Measurements from ENCODE around the gene VPS18. TPM values are rescaled to one million over a fixed set of nuclear protein-coding genes. Genes with fewer than 3 reads are reported as not detected.

The VPS18 gene
- total and polyA plus RNA-seq, 9 donors: 9.0 to 12.4 (median 10.8) TPM

- DNase-seq: peak; percentile 85
- under 1% methylated on average over 56 of the region's 56 CpGs for WGBS (ENCODE audit: insufficient coverage)
- H3K4me1 ChIP-seq (ENCODE audit: control insufficient read depth, insufficient read depth, low read length): peaks cover 63% of the 10 kb centered on the region
Measured at GRCh38 chr15:40929660-40930429, 35.6 kb downstream of the VPS18 start.

GRCh38 chr15:40930430-40931299 is 36.4 kb downstream of the VPS18 start:
- peaks cover 8% of the 10 kb centered on the region for H3K36me3 ChIP-seq (ENCODE audit: control insufficient read depth, insufficient read depth, low read length)
- H3K27ac ChIP-seq (ENCODE audit: low read length): peak overlapping the region; percentile 70
- H3K4me1 ChIP-seq (ENCODE audit: control insufficient read depth, insufficient read depth, low read length): peaks cover 59% of the 10 kb centered on the region
- peak; percentile 78 for DNase-seq
- WGBS (ENCODE audit: insufficient coverage): under 1% methylated on average over 36 of the region's 46 CpGs
- no peaks in the 10 kb centered on the region for H3K9me3 ChIP-seq (replicated peaks; ENCODE audit: control insufficient read depth, low read depth, low read length)
- peak overlapping the region; percentile 53 for H3K4me3 ChIP-seq (ENCODE audit: low read length)
- H3K27me3 ChIP-seq (ENCODE audit: control insufficient read depth, insufficient read depth, low read length): peaks cover 71% of the 10 kb centered on the region

More at GRCh38 chr15:40929660-40930429, 35.6 kb downstream of the VPS18 start:
- peaks cover 79% of the 10 kb centered on the region for H3K27me3 ChIP-seq (ENCODE audit: control insufficient read depth, insufficient read depth, low read length)
- no peaks in the 10 kb centered on the region for H3K9me3 ChIP-seq (replicated peaks; ENCODE audit: control insufficient read depth, low read depth, low read length)
- H3K27ac ChIP-seq (ENCODE audit: low read length): peak overlapping the region; percentile 60
- H3K4me3 ChIP-seq (ENCODE audit: low read length): peak overlapping the region; percentile 53
- H3K36me3 ChIP-seq (ENCODE audit: control insufficient read depth, insufficient read depth, low read length): peaks cover 5% of the 10 kb centered on the region

- peaks cover 8% of the 10 kb centered on the region for H3K36me3 ChIP-seq (ENCODE audit: control insufficient read depth, insufficient read depth, low read length)
- peaks cover 62% of the 10 kb centered on the region for H3K27me3 ChIP-seq (ENCODE audit: control insufficient read depth, insufficient read depth, low read length)
- H3K4me3 ChIP-seq (ENCODE audit: low read length): peak overlapping the region; percentile 53
- peaks cover 50% of the 10 kb centered on the region for H3K4me1 ChIP-seq (ENCODE audit: control insufficient read depth, insufficient read depth, low read length)
- 79% methylated on average over 10 of the region's 16 CpGs for WGBS (ENCODE audit: insufficient coverage)
- DNase-seq: no peak
- H3K9me3 ChIP-seq (replicated peaks; ENCODE audit: control insufficient read depth, low read depth, low read length): no peaks in the 10 kb centered on the region
- peak overlapping the region; percentile 70 for H3K27ac ChIP-seq (ENCODE audit: low read length)
Measured at GRCh38 chr15:40931300-40932142, 37.3 kb downstream of the VPS18 start.

GRCh38 chr15:40932156-40932555 is 37.9 kb downstream of the VPS18 start:
- Histone ChIP-seq H3K4me1 (ENCODE audit: control insufficient read depth, insufficient read depth, low read length) (peaks cover 46% of the 10 kb centered on the region), H3K36me3 (ENCODE audit: control insufficient read depth, insufficient read depth, low read length) (peaks cover 8% of the 10 kb centered on the region), H3K27me3 (ENCODE audit: control insufficient read depth, insufficient read depth, low read length) (peaks cover 56% of the 10 kb centered on the region), H3K9me3 (replicated peaks; ENCODE audit: control insufficient read depth, low read depth, low read length) (no peaks in the 10 kb centered on the region), H3K27ac (ENCODE audit: low read length) (no peak overlapping the region), H3K4me3 (ENCODE audit: low read length) (peak overlapping the region; percentile 53)
- WGBS (ENCODE audit: insufficient coverage): 70% methylated on average over 3 of the region's 8 CpGs
- DNase-seq: no peak

- WGBS (ENCODE audit: insufficient coverage): 44% methylated on average over 4 of the region's 11 CpGs
- H3K4me3 ChIP-seq (ENCODE audit: low read length): peak overlapping the region; percentile 53
- H3K36me3 ChIP-seq (ENCODE audit: control insufficient read depth, insufficient read depth, low read length): peaks cover 8% of the 10 kb centered on the region
- no peak for DNase-seq
- H3K27ac ChIP-seq (ENCODE audit: low read length): no peak overlapping the region
- peaks cover 44% of the 10 kb centered on the region for H3K4me1 ChIP-seq (ENCODE audit: control insufficient read depth, insufficient read depth, low read length)
- peaks cover 49% of the 10 kb centered on the region for H3K27me3 ChIP-seq (ENCODE audit: control insufficient read depth, insufficient read depth, low read length)
- no peaks in the 10 kb centered on the region for H3K9me3 ChIP-seq (replicated peaks; ENCODE audit: control insufficient read depth, low read depth, low read length)
Measured at GRCh38 chr15:40932649-40933516, 38.6 kb downstream of the VPS18 start.

GRCh38 chr15:40933517-40933902 is 39.3 kb downstream of the VPS18 start:
- Histone ChIP-seq H3K9me3 (replicated peaks; ENCODE audit: control insufficient read depth, low read depth, low read length) (no peaks in the 10 kb centered on the region), H3K36me3 (ENCODE audit: control insufficient read depth, insufficient read depth, low read length) (peaks cover 8% of the 10 kb centered on the region), H3K27me3 (ENCODE audit: control insufficient read depth, insufficient read depth, low read length) (peaks cover 43% of the 10 kb centered on the region), H3K4me3 (ENCODE audit: low read length) (no peak overlapping the region), H3K27ac (ENCODE audit: low read length) (no peak overlapping the region), H3K4me1 (ENCODE audit: control insufficient read depth, insufficient read depth, low read length) (peaks cover 38% of the 10 kb centered on the region)
- 95% methylated on average over 1 of the region's 3 CpGs for WGBS (ENCODE audit: insufficient coverage)
- DNase-seq: no peak

- H3K4me1 ChIP-seq (ENCODE audit: control insufficient read depth, insufficient read depth, low read length): peaks cover 29% of the 10 kb centered on the region
- H3K36me3 ChIP-seq (ENCODE audit: control insufficient read depth, insufficient read depth, low read length): peaks cover 8% of the 10 kb centered on the region
- H3K9me3 ChIP-seq (replicated peaks; ENCODE audit: control insufficient read depth, low read depth, low read length): no peaks in the 10 kb centered on the region
- H3K27me3 ChIP-seq (ENCODE audit: control insufficient read depth, insufficient read depth, low read length): peaks cover 34% of the 10 kb centered on the region
- H3K27ac ChIP-seq (ENCODE audit: low read length): no peak overlapping the region
- no peak for DNase-seq
- WGBS (ENCODE audit: insufficient coverage): 83% methylated on average over 5 of the region's 6 CpGs
- H3K4me3 ChIP-seq (ENCODE audit: low read length): no peak overlapping the region
Measured at GRCh38 chr15:40934457-40934856, 40.2 kb downstream of the VPS18 start.

- Histone ChIP-seq H3K4me3 (ENCODE audit: low read length) (no peak overlapping the region), H3K36me3 (ENCODE audit: control insufficient read depth, insufficient read depth, low read length) (peaks cover 8% of the 10 kb centered on the region), H3K27ac (ENCODE audit: low read length) (no peak overlapping the region), H3K4me1 (ENCODE audit: control insufficient read depth, insufficient read depth, low read length) (peaks cover 28% of the 10 kb centered on the region), H3K27me3 (ENCODE audit: control insufficient read depth, insufficient read depth, low read length) (peaks cover 15% of the 10 kb centered on the region), H3K9me3 (replicated peaks; ENCODE audit: control insufficient read depth, low read depth, low read length) (no peaks in the 10 kb centered on the region)
- 90% methylated on average over 29 of the region's 31 CpGs for WGBS (ENCODE audit: insufficient coverage)
- no peak for DNase-seq
Measured at GRCh38 chr15:40936234-40936708, 42.0 kb downstream of the VPS18 start.

Data from muscle of leg (tissue), 11 donors.